NCI-H510A treated with DMSO at 0.1 percent for 48 hours (cell line): ENCODE data around the gene SUSD6.
A peak's percentile ranks its signal among the peaks of the same experiment; 100 is the strongest.

ENCODE experiments used
- DNase-seq: peaks from one replicate; lab custom pipeline; 2025; lab: John Stamatoyannopoulos, UW

Gene SUSD6

DNA sequence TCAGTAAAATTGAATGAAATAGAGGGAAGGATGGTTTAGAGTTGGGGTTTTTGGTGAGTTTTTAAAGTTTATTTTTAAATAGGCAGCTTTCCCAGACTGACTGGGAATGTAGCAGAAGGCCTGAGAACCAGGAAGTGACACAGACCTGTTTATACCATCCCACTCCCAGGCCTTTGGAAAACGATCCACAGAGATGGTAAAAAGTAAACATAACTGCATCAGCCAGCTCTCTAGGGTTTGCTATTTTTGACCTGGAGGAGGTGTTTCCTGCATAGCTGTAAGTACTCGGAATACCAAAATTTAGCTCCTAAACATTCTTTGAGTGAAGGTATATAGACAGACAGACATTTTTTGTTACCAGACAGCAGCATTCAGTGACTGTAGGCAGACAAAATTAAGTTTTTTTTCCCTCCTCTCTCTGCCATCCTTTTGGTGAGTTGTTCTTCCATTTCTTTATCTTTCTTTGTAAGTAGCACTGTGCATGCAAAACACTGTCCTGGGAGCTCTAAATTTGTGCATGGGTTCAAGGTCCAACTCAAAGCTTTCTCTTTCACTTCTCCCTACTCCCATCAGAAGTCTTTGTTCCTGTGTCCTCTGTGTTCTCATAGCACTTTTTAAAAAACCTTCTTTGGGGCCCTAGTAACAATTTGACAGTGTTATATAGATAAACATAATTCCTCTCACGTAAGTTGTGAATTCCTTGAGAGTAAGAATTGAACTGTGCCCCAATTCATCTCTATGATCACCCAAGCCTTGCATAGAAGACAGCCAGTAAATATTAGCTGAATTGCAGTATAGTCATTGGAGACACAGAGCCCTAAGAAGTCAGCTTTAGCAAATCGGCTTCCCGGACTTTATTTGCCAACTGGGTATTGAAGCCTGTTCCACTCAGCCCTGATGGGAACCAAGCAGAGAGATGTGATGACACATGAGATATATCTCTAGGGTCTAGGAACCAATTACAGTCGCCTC, 37.4 kb downstream of the SUSD6 start:
- peak; percentile 63 for DNase-seq

DNA sequence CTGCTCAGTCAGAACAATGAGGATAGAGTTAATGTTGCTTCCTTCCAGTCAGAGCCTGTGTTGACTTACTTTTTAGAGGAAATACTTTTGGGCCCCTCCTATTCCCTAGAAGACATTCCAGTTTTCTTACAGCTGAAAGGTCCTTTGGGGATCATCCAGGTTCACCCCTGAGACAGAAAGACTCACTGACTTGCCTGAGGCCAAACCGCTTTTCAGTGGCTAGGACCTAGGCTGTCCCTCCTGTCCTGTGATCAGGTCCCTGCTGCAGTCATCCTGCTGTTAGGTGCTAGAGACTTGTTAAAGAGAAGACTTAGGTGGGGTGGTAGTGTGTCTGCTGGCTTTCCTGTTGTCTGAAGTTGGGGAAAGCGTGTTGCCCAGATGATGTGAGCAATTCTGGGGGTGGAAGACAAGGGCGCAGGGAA, 39.6 kb downstream of the SUSD6 start:
- DNase-seq: no peak

DNA sequence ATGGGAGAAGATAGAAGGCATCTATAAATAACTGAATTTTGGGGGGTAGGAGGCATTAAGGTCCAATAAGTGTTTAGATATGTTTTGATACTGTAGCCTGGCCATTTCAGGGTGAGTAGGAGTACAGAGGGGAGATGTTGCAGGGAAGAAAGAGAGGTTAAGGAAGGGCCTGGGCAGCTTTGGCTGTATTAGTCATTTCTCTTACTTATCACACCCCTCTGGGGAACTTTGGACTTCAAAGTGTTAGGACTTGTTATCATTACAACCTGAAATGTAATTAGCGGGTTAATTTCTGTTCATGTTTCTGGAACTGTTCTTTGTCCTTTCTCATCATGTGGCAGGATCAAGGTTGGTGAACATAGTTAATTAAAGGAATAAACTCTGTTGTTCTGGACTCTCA, 40.3 kb downstream of the SUSD6 start:
- no peak for DNase-seq

DNA sequence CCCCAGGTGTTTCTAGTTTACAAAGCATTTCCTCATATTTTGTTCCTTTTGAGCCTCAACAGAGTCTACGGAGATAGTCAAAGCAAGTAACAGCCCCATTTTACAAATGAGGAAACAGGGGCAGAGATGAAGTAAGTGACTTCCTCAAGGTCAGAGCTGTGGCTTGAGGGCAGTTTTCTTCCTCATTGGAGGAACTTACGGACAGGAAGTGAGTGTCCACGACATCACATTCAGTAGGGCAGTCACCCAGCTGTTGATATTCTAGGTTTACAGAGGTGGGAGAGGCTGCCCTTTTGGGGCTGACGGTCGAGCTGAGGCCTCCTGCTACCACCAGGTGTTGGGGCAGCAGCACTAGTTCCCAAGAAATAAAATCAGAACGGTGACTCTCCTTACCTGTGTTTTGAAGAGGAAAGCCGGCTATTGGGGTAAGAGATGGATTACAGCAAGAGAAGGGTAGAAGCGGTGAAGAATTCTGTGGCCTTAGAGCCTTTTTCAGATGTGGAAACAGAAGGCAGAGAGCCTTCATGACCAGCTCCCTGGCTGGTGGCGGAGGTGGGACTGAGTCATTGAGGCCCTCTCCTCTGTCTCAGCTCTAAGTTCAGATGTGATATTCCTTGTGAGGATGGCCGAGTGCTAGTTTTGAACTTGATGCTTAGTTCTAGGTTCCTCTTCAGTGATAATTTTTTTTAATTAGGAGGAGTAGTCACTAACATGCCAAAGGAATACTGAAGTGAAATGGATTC, 41.7 kb downstream of the SUSD6 start:
- DNase-seq: no peak

DNA sequence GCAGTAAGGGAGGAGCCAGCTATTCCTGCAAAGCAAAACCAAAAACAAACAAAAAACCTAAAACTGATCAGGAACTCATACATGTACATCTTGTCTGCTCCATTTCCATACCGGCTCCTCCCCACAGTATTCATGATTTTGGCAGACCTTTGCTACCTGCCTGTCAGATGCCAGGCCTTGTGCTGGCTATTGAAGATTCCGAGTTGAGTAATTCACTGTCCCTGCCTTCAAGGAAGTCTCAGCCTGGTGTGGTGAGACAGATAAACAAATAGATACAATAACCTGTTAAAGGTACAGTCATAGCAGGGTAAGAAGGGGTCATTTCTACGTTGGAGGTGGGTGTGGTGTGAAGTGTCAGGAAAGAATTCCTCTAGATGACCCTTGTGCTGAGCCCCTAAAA, 42.7 kb downstream of the SUSD6 start:
- no peak for DNase-seq

DNA sequence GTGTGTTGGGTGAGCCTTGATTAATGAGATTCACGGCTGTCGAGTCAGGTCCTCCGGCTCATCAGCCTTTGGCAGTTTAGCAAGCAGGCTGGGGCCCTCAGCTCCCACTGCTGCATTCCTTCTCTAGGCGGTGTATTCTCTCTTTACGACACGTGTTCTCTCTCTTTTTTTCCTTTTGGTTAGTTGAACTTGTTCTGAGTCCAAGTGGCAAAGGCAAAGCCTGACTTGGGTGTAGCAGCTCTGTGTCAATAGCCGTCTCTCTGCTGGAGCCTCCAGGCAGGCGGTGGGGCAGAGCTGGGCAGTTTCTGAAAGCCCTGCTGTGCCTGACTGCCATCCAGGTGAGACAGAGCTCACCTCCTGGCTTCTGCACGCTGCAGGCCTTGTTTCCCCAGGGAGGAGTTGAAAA, 46.6 kb downstream of the SUSD6 start:
- peak; percentile 78 for DNase-seq

DNA sequence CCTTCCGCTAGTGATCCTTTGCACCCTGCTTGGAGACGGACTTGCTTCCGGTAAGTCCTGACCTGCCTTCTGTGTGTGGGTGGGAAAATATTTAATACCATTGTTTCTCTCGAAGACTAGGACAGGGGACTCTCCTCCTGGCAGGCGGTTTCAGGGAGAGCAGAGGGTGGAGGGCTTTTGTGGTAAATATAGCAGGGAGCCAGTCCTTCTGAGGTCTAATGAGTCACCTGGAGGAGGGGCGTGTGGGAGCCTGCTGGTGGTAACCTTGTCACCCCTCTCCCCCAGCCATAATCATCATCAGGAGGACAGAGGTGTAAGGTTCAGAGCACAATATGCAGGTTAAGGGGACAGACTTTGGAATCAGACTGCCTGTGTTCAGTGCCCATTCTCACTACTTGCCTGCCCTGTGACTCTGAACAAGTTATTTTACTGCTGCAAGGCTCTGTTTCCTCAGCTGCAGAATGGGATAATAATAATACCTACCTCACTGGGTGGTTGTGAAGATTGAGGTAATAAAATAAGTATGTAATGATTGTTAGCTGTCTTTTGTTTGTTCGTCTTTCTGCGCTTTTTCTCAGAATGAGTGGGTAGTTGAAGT, 47.4 kb downstream of the SUSD6 start:
- no peak for DNase-seq

DNA sequence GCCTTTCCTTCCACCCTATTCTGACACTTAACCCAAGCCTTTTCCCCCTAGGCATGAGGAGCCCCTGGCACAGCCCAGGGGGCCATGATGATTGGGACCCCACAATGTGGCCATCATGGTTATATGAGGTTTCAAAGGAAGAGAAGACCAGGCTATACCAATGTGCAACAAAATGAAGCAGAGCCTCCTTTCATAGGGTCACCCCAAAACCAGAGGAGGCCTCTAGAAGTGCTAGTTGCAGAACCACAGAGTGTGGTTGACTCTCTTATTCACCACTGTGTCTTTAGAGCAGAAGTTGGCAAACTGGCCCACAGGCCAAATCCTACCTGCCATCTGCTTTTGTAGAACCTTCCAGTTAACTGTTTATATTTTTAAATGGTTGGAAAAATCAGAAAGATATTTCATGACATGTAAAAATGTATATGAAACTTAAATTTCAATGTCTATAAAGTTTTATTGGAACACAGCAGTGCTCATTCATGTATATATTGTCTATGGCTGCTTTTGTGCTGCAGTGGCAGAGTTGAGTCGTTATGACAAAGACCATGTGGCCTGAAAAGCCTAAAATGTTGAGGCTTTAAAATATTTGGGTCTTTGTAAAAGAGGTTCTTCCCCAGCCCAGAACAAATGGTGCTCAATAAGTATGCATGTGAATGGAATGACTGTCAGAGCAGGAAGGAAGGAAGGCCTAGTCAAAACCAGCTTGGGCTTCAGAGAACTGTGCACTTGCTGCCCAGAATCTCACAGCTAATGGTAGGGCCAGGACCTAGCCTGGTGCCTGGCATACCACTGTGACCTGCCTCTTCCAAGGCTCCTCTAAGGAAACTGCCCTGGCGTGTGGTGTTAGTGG, 49.2 kb downstream of the SUSD6 start:
- no peak for DNase-seq

DNA sequence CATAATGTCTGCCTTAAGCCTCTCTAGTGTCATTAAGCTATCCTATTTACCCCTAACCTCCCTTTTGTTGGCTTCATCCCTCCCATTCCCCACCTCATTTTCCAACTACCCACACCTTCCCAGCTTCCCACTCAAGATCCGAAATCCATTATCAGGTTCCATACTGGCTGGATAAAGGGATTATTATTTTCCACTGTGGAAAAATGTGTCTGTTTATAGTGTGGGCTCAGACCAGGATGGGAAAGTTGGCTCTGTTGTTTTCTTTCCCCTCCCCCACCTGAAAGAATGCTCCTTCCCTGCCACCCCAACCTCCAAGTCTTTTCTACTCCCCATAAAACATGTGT, 49.8 kb downstream of the SUSD6 start:
- no peak for DNase-seq

DNA sequence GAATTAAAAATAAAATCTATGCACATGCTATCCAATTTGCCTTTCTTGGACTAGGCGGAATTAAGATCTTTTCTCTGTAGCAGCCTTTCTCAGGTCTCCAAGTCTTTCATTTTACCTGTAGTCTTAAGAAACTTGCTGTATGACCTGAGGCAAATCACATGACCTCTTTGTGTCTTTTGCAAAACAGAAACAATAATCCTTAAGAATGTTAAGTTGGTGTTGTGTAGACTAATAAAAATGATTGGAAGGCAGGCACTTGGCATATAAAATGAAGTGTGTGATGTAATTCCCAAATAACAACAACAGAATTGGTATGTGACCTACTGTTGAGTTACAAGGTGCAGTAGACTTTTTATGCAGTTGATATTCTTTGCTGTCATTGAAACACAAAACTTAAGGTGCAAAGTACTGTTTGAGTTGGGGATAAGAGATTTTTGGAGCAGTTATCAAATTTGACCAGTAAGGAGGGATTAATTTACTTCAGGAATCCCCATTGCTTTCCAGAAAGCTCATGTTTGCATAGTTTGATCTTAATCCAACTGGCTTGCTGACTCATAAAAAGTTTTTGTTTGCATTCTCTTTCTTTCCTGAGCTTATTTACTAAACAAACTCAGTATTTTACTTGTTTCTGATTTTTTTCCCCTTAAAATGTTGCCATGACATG, 51.4 kb downstream of the SUSD6 start:
- DNase-seq: no peak

DNA sequence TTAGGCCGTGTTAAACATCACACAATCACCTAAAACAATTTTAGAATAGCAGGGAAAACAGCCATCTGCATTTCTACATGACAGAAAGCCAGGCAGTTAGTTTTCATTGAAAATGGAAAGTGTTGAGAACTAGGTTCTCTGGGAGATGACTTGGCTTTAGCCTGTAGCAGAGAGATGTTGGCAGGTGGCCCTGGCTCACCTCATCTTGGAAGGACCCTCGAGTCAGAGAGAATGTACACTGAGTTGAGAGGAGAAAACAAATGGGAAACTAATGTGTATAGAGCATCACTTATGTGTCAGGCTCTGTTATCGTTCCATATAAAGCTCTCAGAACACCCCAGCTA, 51.9 kb downstream of the SUSD6 start:
- DNase-seq: no peak

DNA sequence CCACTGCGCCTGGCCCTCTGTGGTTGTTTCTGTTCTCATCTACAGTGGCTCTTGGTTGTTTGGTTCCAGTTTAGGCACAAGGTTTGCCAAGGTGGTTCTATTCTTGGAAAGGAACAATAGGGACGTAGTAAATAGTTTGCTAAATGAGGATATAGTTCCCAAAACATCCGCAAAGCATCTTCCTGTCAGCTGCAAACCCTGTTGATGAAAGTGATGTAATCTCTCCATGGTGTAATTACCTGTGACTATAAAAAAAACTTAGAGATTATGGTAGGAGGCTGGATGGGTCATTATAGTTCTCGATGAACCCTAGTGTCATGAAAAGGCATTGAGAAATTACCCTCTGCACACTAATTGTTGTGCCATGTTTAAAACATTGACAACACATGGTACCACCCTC, 52.9 kb downstream of the SUSD6 start:
- no peak for DNase-seq

DNA sequence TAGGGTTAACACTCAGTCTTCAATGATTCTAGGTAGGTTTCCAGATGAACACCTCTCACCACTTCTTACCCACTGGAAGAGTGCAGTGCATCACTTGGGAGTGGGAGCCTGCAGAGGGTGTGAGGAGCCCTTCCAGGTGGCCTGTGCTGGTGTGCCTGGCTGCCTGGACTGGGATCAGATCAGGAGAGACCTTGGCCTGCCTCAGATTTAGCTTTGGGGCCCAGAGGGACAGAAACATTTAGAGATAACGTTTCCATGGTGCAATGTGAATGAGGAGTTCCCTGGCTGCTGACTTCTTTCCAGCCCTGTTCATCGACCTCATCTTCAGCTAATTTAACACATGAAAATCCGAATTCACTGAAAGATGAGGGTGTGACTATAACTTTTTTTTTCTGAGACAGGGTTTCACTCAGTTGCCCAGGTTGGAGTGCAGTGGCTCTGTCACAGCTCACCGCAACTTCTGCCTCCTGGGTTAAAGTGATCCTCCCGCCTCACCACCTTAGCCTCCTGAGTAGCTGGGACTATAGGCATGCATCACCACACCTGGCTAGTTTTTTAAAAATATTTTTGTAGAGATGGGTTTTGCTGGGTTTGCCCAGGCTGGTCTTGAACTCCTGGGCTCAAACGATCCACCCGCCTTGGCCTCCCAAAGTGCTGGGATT, 53.6 kb downstream of the SUSD6 start:
- no peak for DNase-seq

DNA sequence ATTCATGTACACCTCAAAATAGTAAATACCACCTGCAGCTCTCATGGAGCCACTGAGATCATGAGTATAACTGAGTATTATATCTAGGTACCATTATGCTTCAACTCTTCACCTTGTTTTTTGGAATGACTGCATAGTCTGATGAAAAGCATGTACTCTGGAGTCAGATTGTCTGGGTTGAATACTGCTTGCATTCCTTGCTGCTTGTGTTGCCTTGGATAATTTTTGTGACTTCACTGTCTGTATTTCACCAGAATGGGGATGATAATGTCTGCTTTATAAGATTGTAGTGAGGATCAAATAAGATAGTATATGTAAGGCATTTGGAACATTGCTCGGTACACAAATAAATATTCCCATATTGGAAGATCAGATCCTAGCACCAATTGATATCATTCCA, 54.2 kb downstream of the SUSD6 start:
- no peak for DNase-seq

DNA sequence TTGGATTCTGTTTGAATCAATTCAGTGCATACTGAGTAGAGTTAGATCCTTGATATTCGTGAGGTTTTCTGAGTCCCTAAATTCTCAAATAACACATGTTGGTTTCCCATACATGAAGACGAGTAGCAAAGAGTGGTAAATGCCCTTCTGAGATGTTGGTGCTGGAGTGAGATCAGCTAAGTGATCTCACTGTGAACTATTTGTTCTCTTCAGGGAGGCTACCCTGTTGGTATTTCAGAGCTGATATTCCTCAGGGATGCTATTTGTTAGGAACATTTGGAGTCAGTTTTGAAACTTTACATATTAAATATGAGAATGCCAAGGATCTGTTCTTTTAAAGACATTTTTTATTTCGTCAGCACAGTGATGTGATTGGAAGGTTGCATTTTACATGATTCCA, 54.7 kb downstream of the SUSD6 start:
- DNase-seq: no peak

DNA sequence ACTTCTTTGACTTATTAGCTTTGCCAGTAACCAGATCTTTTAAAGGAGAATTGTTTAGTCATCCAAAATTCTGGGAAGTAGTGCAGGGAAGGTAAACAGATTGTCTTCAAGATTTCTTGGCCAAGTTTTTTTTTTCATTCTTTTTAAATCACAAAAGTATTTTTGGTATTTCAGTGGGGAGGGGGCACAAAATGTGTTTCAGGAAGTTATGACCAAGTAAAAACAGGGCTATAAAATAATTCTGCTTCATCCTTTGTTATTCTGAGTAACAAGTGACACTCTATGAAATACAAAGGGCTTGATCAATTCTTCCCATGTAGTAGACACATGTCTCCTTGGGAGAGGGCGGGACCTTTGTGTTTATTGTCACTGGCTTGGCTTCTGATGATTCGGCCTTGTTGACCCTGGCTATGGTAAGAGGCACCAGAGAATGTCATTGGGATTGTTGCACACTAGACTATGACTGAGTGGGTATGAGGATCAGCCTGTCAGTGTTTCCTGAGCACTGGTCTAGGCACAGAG, 55.4 kb downstream of the SUSD6 start:
- no peak for DNase-seq

DNA sequence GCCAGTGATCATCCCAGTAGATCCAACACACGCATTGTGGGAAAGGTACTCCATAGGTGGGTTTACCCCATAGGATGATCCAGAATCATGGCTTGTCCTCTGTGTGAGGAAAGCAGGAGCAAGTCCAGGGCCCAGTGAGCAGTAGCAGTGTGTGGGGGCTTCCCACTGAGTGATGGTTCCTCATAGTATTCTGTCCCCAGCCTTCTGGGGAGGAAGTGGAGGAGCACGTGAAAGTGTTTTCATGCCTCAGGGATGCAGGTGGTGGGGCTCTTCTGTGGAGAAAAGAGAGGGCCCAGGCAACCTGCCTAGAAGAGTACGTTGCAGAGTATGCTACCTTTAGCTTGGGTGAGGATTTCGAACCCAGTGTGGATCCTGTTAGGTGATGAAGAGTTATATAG, 56.5 kb downstream of the SUSD6 start:
- DNase-seq: no peak

DNA sequence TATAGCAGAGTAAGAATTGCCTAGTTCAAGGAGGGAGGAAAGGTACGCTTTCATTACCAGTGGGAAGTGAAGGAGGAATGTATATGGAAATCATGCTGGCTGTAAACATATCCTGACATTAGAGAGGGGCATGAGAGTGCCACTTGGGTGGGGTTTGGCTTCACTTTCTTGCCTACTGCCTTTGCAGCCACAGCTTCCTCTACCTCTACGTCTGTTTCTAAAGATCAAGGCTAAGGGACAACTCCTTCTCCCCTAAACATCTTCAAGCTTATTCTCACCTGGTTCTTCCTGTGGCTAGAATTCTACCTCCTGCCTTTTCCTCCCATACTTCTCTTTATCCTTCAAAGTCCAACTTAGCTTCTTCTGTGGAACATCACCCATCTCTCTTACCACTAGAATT, 58.0 kb downstream of the SUSD6 start:
- no peak for DNase-seq

DNA sequence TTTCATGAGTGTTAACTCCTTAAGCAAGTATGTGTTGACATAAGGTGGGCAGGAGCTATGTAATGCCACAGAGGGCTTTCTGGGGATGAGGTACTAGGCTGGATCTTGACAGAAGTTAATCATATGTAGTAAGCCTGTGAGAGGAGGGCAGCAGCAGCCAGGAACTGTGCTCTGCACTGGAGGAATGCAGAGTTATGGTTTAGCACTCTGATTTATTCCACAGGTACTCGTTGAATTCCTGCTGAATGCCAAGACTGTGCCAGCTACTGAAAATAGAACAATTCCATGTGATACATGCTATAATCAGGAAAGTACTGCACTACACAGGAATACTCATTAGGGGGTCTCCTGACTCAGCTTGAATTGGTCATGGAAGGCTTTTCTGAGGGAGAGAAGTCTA, 58.7 kb downstream of the SUSD6 start:
- no peak for DNase-seq

DNA sequence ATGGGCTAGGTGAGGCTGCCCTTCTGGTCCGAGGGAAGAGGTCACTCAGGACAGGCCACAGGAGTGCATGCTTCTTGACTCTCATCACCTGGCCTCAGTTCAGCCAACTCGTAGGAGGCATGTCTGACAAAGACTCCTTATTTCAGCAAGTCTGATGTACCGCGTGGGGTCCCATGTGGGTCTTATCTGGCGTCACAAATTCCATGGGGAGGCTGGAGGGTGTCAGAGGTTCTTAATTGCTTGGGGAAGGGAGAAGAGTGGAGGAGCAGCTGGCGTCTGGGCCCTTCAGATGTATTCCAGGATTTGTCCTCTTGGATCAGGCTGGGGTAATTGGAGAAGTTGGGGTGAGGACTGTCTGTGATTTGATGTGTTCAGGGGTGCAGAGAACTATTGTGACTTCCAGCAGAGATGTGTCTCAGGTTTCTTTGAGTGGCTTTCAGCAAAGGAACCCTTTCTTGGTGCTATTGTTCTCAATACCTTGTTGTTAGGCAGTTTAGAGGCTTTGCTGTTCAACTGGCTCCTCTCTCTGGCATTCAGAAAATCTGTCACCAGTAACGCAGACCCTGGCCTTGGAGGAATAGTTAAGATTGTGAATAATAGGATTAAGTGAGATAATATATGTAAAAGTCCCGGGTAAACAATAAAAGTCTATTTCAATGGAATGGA, 60.1 kb downstream of the SUSD6 start:
- no peak for DNase-seq
